Measurements from ENCODE around the gene HOXA1.

The HOXA1 gene

GRCh38 chr7:27132978-27133377 is 37.2 kb upstream of the HOXA1 start:
- H3K4me3 ChIP-seq (ENCODE audit: low read depth in 1 of 5, low read length in 5 of 5) = no peak overlapping the region
- H3K4me1 ChIP-seq (ENCODE audit: control insufficient read depth in 5 of 5, insufficient read depth in 5 of 5, low read length in 5 of 5) = peaks cover 5 to 86% (median 74%) of the 10 kb centered on the region in 5 donors
- no peak overlapping the region for H3K9ac ChIP-seq (ENCODE audit: low read length in 5 of 5)
- H3K27ac ChIP-seq (ENCODE audit: low read depth, low read length) = peak overlapping the region; percentile 95
- no peaks in the 10 kb centered on the region for H3K9me3 ChIP-seq (ENCODE audit: control insufficient read depth in 5 of 5, low read length in 5 of 5)
- H3K36me3 ChIP-seq (ENCODE audit: control insufficient read depth in 5 of 5, insufficient read depth in 5 of 5, low read length in 5 of 5) = peaks cover 0 to 5% (median 3%) of the 10 kb centered on the region in 5 donors
- no peaks in the 10 kb centered on the region for H3K27me3 ChIP-seq (ENCODE audit: control insufficient read depth in 5 of 5, insufficient read depth in 4 of 5, low read length in 5 of 5)

GRCh38 chr7:27132214-27132613 is 36.4 kb upstream of the HOXA1 start:
- Histone ChIP-seq H3K27ac (ENCODE audit: low read depth, low read length) (peak overlapping the region; percentile 59), H3K36me3 (ENCODE audit: control insufficient read depth in 5 of 5, insufficient read depth in 5 of 5, low read length in 5 of 5) (peaks cover 0 to 5% (median 3%) of the 10 kb centered on the region in 5 donors), H3K27me3 (ENCODE audit: control insufficient read depth in 5 of 5, insufficient read depth in 4 of 5, low read length in 5 of 5) (no peaks in the 10 kb centered on the region), H3K4me1 (ENCODE audit: control insufficient read depth in 5 of 5, insufficient read depth in 5 of 5, low read length in 5 of 5) (peaks cover 8 to 86% (median 76%) of the 10 kb centered on the region in 5 donors), H3K4me3 (ENCODE audit: low read depth in 1 of 5, low read length in 5 of 5) (no peak overlapping the region), H3K9ac (ENCODE audit: low read length in 5 of 5) (no peak overlapping the region), H3K9me3 (ENCODE audit: control insufficient read depth in 5 of 5, low read length in 5 of 5) (no peaks in the 10 kb centered on the region)

- Histone ChIP-seq H3K4me1 (ENCODE audit: control insufficient read depth in 5 of 5, insufficient read depth in 5 of 5, low read length in 5 of 5) (peaks cover 14 to 86% (median 75%) of the 10 kb centered on the region in 5 donors), H3K27me3 (ENCODE audit: control insufficient read depth in 5 of 5, insufficient read depth in 4 of 5, low read length in 5 of 5) (no peaks in the 10 kb centered on the region), H3K4me3 (ENCODE audit: low read depth in 1 of 5, low read length in 5 of 5) (peak overlapping the region; percentile 78 to 88 (median 82)), H3K9me3 (ENCODE audit: control insufficient read depth in 5 of 5, low read length in 5 of 5) (no peaks in the 10 kb centered on the region), H3K9ac (ENCODE audit: low read length in 5 of 5) (peak overlapping the region in 4 of 5 donors; percentile 48 to 81 (median 64)), H3K27ac (ENCODE audit: low read depth, low read length) (peak overlapping the region; percentile 71), H3K36me3 (ENCODE audit: control insufficient read depth in 5 of 5, insufficient read depth in 5 of 5, low read length in 5 of 5) (peaks cover 0 to 5% (median 3%) of the 10 kb centered on the region in 5 donors)
These were observed 35.6 kb upstream of the HOXA1 start for GRCh38 chr7:27131390-27131819.

- Histone ChIP-seq H3K4me3 (ENCODE audit: low read depth in 1 of 5, low read length in 5 of 5) (peak within 1 kb of the TSS; percentile 78 to 88 (median 82)), H3K36me3 (ENCODE audit: control insufficient read depth in 5 of 5, insufficient read depth in 5 of 5, low read length in 5 of 5) (peaks cover 0 to 4% (median 3%) of the 10 kb centered on the region in 5 donors), H3K9me3 (ENCODE audit: control insufficient read depth in 5 of 5, low read length in 5 of 5) (no peaks in the 10 kb centered on the region), H3K27ac (ENCODE audit: low read depth, low read length) (peak within 1 kb of the TSS; percentile 83), H3K27me3 (ENCODE audit: control insufficient read depth in 5 of 5, insufficient read depth in 4 of 5, low read length in 5 of 5) (no peaks in the 10 kb centered on the region), H3K4me1 (ENCODE audit: control insufficient read depth in 5 of 5, insufficient read depth in 5 of 5, low read length in 5 of 5) (peaks cover 12 to 86% (median 75%) of the 10 kb centered on the region in 5 donors), H3K9ac (ENCODE audit: low read length in 5 of 5) (peak within 1 kb of the TSS in 4 of 5 donors; percentile 64 to 81 (median 68))
These were observed 35.0 kb upstream of the HOXA1 start, which contains the start of gene HOXA4 for GRCh38 chr7:27130540-27131389. HOXA4 (minus strand) TSS chr7:27130757; CDS start chr7:27130733, 24 bp downstream.

- H3K36me3 ChIP-seq (ENCODE audit: control insufficient read depth in 5 of 5, insufficient read depth in 5 of 5, low read length in 5 of 5) = peaks cover 0 to 7% (median 2%) of the 10 kb centered on the region in 5 donors
- peaks cover 12 to 81% (median 73%) of the 10 kb centered on the region in 5 donors for H3K4me1 ChIP-seq (ENCODE audit: control insufficient read depth in 5 of 5, insufficient read depth in 5 of 5, low read length in 5 of 5)
- H3K27me3 ChIP-seq (ENCODE audit: control insufficient read depth in 5 of 5, insufficient read depth in 4 of 5, low read length in 5 of 5) = no peaks in the 10 kb centered on the region
- peak overlapping the region; percentile 46 to 88 (median 82) for H3K4me3 ChIP-seq (ENCODE audit: low read depth in 1 of 5, low read length in 5 of 5)
- H3K9ac ChIP-seq (ENCODE audit: low read length in 5 of 5) = peak overlapping the region in 4 of 5 donors; percentile 60 to 74 (median 68)
- H3K27ac ChIP-seq (ENCODE audit: low read depth, low read length) = peak overlapping the region; percentile 83
- no peaks in the 10 kb centered on the region for H3K9me3 ChIP-seq (ENCODE audit: control insufficient read depth in 5 of 5, low read length in 5 of 5)
These were observed 34.1 kb upstream of the HOXA1 start for GRCh38 chr7:27129729-27130539.

GRCh38 chr7:27128776-27129728 is 33.3 kb upstream of the HOXA1 start:
- Histone ChIP-seq H3K36me3 (ENCODE audit: control insufficient read depth in 5 of 5, insufficient read depth in 5 of 5, low read length in 5 of 5) (peaks cover 0 to 10% (median 6%) of the 10 kb centered on the region in 5 donors), H3K27me3 (ENCODE audit: control insufficient read depth in 5 of 5, insufficient read depth in 4 of 5, low read length in 5 of 5) (no peaks in the 10 kb centered on the region), H3K9me3 (ENCODE audit: control insufficient read depth in 5 of 5, low read length in 5 of 5) (no peaks in the 10 kb centered on the region), H3K27ac (ENCODE audit: low read depth, low read length) (peak overlapping the region; percentile 83), H3K4me1 (ENCODE audit: control insufficient read depth in 5 of 5, insufficient read depth in 5 of 5, low read length in 5 of 5) (peaks cover 11 to 81% (median 71%) of the 10 kb centered on the region in 5 donors), H3K9ac (ENCODE audit: low read length in 5 of 5) (peak overlapping the region in 3 of 5 donors; percentile 60 to 74 (median 69)), H3K4me3 (ENCODE audit: low read depth in 1 of 5, low read length in 5 of 5) (peak overlapping the region in 4 of 5 donors; percentile 46 to 82 (median 82))

GRCh38 chr7:27128034-27128433 is 32.2 kb upstream of the HOXA1 start:
- Histone ChIP-seq H3K9me3 (ENCODE audit: control insufficient read depth in 5 of 5, low read length in 5 of 5) (no peaks in the 10 kb centered on the region), H3K36me3 (ENCODE audit: control insufficient read depth in 5 of 5, insufficient read depth in 5 of 5, low read length in 5 of 5) (peaks cover 0 to 14% (median 10%) of the 10 kb centered on the region in 5 donors), H3K27me3 (ENCODE audit: control insufficient read depth in 5 of 5, insufficient read depth in 4 of 5, low read length in 5 of 5) (no peaks in the 10 kb centered on the region), H3K9ac (ENCODE audit: low read length in 5 of 5) (no peak overlapping the region), H3K27ac (ENCODE audit: low read depth, low read length) (peak overlapping the region; percentile 83), H3K4me3 (ENCODE audit: low read depth in 1 of 5, low read length in 5 of 5) (peak overlapping the region in 2 of 5 donors; percentile 4 to 16), H3K4me1 (ENCODE audit: control insufficient read depth in 5 of 5, insufficient read depth in 5 of 5, low read length in 5 of 5) (peaks cover 11 to 78% (median 63%) of the 10 kb centered on the region in 5 donors)

- H3K9me3 ChIP-seq (ENCODE audit: control insufficient read depth in 5 of 5, low read length in 5 of 5) = no peaks in the 10 kb centered on the region
- H3K4me3 ChIP-seq (ENCODE audit: low read depth in 1 of 5, low read length in 5 of 5) = no peak overlapping the region
- H3K27me3 ChIP-seq (ENCODE audit: control insufficient read depth in 5 of 5, insufficient read depth in 4 of 5, low read length in 5 of 5) = no peaks in the 10 kb centered on the region
- peaks cover 0 to 27% (median 21%) of the 10 kb centered on the region in 5 donors for H3K36me3 ChIP-seq (ENCODE audit: control insufficient read depth in 5 of 5, insufficient read depth in 5 of 5, low read length in 5 of 5)
- peak overlapping the region; percentile 83 for H3K27ac ChIP-seq (ENCODE audit: low read depth, low read length)
- no peak overlapping the region for H3K9ac ChIP-seq (ENCODE audit: low read length in 5 of 5)
- H3K4me1 ChIP-seq (ENCODE audit: control insufficient read depth in 5 of 5, insufficient read depth in 5 of 5, low read length in 5 of 5) = peaks cover 11 to 83% (median 63%) of the 10 kb centered on the region in 5 donors
These were observed 31.0 kb upstream of the HOXA1 start for GRCh38 chr7:27126596-27127327.
